ENCODE data around the gene MDN1. TPM values are rescaled to one million over a fixed set of nuclear protein-coding genes. Genes with fewer than 3 reads are reported as not detected.

The MDN1 gene
- total RNA-seq, 4 donors from 2014 or later, result 13.1 to 44.6 (median 20.8) TPM

- H3K36me3 ChIP-seq, result peaks cover 0 to 100% (median 42%) of the 10 kb centered on the region in 3 donors
Observed at GRCh38 chr6:89685311-89685710, 134.3 kb downstream of the MDN1 start.

GRCh38 chr6:89682991-89683390 is 136.6 kb downstream of the MDN1 start:
- no peak for TF ChIP-seq CTCF (IDR thresholded peaks at IDR 0.05)
- TF ChIP-seq POLR2A (IDR thresholded peaks at IDR 0.05), result no peak
- H3K27me3 ChIP-seq, result no peaks in the 10 kb centered on the region
- H3K4me3 ChIP-seq, result no peak overlapping the region
- no peaks in the 10 kb centered on the region for H3K4me1 ChIP-seq
- peaks cover 7 to 100% (median 51%) of the 10 kb centered on the region in 3 donors for H3K36me3 ChIP-seq
- H3K27ac ChIP-seq, result no peak overlapping the region
- H3K9me3 ChIP-seq, result no peaks in the 10 kb centered on the region
- 90 to 100% methylated on average over 1 of the region's 1 CpG for whole genome bisulfite sequencing, 2 donors
- no peak for DNase-seq
- intact Hi-C loops (cut with DNase I), result no loop called here

More at GRCh38 chr6:89685311-89685710, 134.3 kb downstream of the MDN1 start:
- intact Hi-C loops (cut with DNase I), result no loop called here
- WGBS, 2 donors, result 77 to 100% methylated on average over 2 of the region's 2 CpGs
- Histone ChIP-seq H3K27ac (no peak overlapping the region), H3K9me3 (no peaks in the 10 kb centered on the region), H3K4me1 (no peaks in the 10 kb centered on the region), H3K27me3 (no peaks in the 10 kb centered on the region), H3K4me3 (no peak overlapping the region)
- TF ChIP-seq POLR2A (IDR thresholded peaks at IDR 0.05), result no peak
- TF ChIP-seq CTCF (IDR thresholded peaks at IDR 0.05), result no peak
- no peak for DNase-seq

GRCh38 chr6:89681983-89682564 is 137.5 kb downstream of the MDN1 start:
- H3K9me3 ChIP-seq, result no peaks in the 10 kb centered on the region
- 71 to 91% methylated on average over 6 to 9 of the region's 10 CpGs for WGBS, 2 donors
- TF ChIP-seq CTCF (IDR thresholded peaks at IDR 0.05), result no peak
- no peak for TF ChIP-seq POLR2A (IDR thresholded peaks at IDR 0.05)
- intact Hi-C loops (cut with DNase I), result no loop called here
- no peak overlapping the region for H3K27ac ChIP-seq
- peaks cover 7 to 100% (median 51%) of the 10 kb centered on the region in 3 donors for H3K36me3 ChIP-seq
- H3K4me1 ChIP-seq, result no peaks in the 10 kb centered on the region
- no peak for DNase-seq
- H3K4me3 ChIP-seq, result no peak overlapping the region
- no peaks in the 10 kb centered on the region for H3K27me3 ChIP-seq

- intact Hi-C loops (cut with DNase I), result no loop called here
- Histone ChIP-seq H3K27ac (no peak overlapping the region), H3K27me3 (no peaks in the 10 kb centered on the region), H3K4me1 (no peaks in the 10 kb centered on the region), H3K9me3 (no peaks in the 10 kb centered on the region), H3K36me3 (peaks cover 7 to 100% (median 62%) of the 10 kb centered on the region in 3 donors), H3K4me3 (no peak overlapping the region)
- WGBS, 2 donors, result 90 to 100% methylated on average over 1 to 7 of the region's 7 CpGs
- no peak for TF ChIP-seq CTCF (IDR thresholded peaks at IDR 0.05)
- no peak for TF ChIP-seq POLR2A (IDR thresholded peaks at IDR 0.05)
- no peak for DNase-seq
Observed at GRCh38 chr6:89680551-89680950, 139.0 kb downstream of the MDN1 start.

GRCh38 chr6:89680150-89680549 is 139.4 kb downstream of the MDN1 start:
- H3K36me3 ChIP-seq, result peaks cover 7 to 100% (median 66%) of the 10 kb centered on the region in 3 donors
- H3K9me3 ChIP-seq, result no peaks in the 10 kb centered on the region
- intact Hi-C loops (cut with DNase I), result no loop called here
- H3K27ac ChIP-seq, result no peak overlapping the region
- H3K27me3 ChIP-seq, result no peaks in the 10 kb centered on the region
- H3K4me3 ChIP-seq, result no peak overlapping the region
- H3K4me1 ChIP-seq, result no peaks in the 10 kb centered on the region
- WGBS, 2 donors, result 78 to 94% methylated on average over 2 of the region's 2 CpGs
- DNase-seq, result no peak
- TF ChIP-seq POLR2A (IDR thresholded peaks at IDR 0.05) (no peak), CTCF (IDR thresholded peaks at IDR 0.05) (no peak)
